ENCODE data around the gene MTHFD2L.

DNA sequence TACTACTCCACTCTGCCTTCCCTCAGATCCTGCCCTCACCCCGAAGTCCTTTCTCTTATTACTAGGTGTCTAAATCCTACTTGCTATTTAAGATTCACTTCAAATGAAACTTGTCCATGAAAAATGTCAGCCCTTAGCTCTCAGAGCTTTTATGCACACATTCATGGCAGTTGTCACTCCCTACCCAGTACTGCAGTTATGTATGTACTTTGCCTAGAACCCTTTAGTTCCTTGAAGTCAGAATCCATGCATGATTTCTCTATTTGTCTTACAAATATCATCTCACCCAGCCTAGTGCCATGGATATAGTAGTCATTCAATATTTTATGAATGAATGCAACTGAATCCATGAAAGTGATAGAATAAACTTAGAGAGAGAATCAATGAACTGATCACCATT, 147.1 kb downstream of the MTHFD2L start:
- TF ChIP-seq, protein P1, sequence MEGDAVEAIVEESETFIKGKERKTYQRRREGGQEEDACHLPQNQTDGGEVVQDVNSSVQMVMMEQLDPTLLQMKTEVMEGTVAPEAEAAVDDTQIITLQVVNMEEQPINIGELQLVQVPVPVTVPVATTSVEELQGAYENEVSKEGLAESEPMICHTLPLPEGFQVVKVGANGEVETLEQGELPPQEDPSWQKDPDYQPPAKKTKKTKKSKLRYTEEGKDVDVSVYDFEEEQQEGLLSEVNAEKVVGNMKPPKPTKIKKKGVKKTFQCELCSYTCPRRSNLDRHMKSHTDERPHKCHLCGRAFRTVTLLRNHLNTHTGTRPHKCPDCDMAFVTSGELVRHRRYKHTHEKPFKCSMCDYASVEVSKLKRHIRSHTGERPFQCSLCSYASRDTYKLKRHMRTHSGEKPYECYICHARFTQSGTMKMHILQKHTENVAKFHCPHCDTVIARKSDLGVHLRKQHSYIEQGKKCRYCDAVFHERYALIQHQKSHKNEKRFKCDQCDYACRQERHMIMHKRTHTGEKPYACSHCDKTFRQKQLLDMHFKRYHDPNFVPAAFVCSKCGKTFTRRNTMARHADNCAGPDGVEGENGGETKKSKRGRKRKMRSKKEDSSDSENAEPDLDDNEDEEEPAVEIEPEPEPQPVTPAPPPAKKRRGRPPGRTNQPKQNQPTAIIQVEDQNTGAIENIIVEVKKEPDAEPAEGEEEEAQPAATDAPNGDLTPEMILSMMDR (tag by site-specific recombination; IDR thresholded peaks at IDR 0.05), result no peak
- TF ChIP-seq ZNF341 (tag by site-specific recombination; IDR thresholded peaks at IDR 0.05; ENCODE audit: low read depth) (no peak), ZIC2 (tag by site-specific recombination; IDR thresholded peaks at IDR 0.05) (no peak), MEIS1 (CRISPR knock-in tag; IDR thresholded peaks at IDR 0.05; ENCODE audit: borderline replicate concordance) (no peak), ZSCAN30 (tag by site-specific recombination; IDR thresholded peaks at IDR 0.05) (no peak), RBAK (tag by site-specific recombination; IDR thresholded peaks at IDR 0.05) (no peak), ZNF157 (tag by site-specific recombination; IDR thresholded peaks at IDR 0.05) (no peak), ZNF274 (IDR thresholded peaks at IDR 0.05; ENCODE audit: low read length) (no peak), ZNF274 (tag by site-specific recombination; IDR thresholded peaks at IDR 0.05; ENCODE audit: borderline replicate concordance) (no peak), MYNN (tag by site-specific recombination; IDR thresholded peaks at IDR 0.05; ENCODE audit: borderline replicate concordance) (no peak)
- TF ChIP-seq, protein P2, sequence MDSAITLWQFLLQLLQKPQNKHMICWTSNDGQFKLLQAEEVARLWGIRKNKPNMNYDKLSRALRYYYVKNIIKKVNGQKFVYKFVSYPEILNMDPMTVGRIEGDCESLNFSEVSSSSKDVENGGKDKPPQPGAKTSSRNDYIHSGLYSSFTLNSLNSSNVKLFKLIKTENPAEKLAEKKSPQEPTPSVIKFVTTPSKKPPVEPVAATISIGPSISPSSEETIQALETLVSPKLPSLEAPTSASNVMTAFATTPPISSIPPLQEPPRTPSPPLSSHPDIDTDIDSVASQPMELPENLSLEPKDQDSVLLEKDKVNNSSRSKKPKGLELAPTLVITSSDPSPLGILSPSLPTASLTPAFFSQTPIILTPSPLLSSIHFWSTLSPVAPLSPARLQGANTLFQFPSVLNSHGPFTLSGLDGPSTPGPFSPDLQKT (IDR thresholded peaks at IDR 0.05; ENCODE audit: borderline replicate concordance, low read depth, low read length), result no peak
- TF ChIP-seq, protein P3, sequence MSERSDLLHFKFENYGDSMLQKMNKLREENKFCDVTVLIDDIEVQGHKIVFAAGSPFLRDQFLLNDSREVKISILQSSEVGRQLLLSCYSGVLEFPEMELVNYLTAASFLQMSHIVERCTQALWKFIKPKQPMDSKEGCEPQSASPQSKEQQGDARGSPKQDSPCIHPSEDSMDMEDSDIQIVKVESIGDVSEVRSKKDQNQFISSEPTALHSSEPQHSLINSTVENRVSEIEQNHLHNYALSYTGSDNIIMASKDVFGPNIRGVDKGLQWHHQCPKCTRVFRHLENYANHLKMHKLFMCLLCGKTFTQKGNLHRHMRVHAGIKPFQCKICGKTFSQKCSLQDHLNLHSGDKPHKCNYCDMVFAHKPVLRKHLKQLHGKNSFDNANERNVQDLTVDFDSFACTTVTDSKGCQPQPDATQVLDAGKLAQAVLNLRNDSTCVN (tag by site-specific recombination; optimal IDR thresholded peaks at IDR 0.05), result no peak
- TF ChIP-seq, protein P4, sequence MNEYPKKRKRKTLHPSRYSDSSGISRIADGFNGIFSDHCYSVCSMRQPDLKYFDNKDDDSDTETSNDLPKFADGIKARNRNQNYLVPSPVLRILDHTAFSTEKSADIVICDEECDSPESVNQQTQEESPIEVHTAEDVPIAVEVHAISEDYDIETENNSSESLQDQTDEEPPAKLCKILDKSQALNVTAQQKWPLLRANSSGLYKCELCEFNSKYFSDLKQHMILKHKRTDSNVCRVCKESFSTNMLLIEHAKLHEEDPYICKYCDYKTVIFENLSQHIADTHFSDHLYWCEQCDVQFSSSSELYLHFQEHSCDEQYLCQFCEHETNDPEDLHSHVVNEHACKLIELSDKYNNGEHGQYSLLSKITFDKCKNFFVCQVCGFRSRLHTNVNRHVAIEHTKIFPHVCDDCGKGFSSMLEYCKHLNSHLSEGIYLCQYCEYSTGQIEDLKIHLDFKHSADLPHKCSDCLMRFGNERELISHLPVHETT (tag by site-specific recombination; IDR thresholded peaks at IDR 0.05), result no peak
- TF ChIP-seq, protein P5, sequence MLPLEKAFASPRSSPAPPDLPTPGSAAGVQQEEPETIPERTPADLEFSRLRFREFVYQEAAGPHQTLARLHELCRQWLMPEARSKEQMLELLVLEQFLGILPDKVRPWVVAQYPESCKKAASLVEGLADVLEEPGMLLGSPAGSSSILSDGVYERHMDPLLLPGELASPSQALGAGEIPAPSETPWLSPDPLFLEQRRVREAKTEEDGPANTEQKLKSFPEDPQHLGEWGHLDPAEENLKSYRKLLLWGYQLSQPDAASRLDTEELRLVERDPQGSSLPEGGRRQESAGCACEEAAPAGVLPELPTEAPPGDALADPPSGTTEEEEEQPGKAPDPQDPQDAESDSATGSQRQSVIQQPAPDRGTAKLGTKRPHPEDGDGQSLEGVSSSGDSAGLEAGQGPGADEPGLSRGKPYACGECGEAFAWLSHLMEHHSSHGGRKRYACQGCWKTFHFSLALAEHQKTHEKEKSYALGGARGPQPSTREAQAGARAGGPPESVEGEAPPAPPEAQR (tag by site-specific recombination; IDR thresholded peaks at IDR 0.05), result no peak
